Gastroesophageal sphincter (tissue), 4 donors: ENCODE data around the gene ENTHD1. TPM values are rescaled to one million over a fixed set of nuclear protein-coding genes. Genes with fewer than 3 reads are reported as not detected.

Source experiments
- ATAC-seq: fragments of 150-250 bp; one replicate; pipeline ENCODE4 v1.9.1; 2016; ENCODE audit warnings: mild to moderate bottlenecking, moderate library complexity
- H3K27ac ChIP-seq, 4 donors: fragments of 200-600 bp; sonication (generic) in 3 of 4; 1 replicate in 3 of 4; 2 replicates in 1 of 4; pipeline ENCODE4 v1.5.1; 2016 to 2019
- H3K27me3 ChIP-seq: fragments of 200-600 bp; sonication (generic); one replicate; pipeline ENCODE4 v1.5.1; 2019
- H3K36me3 ChIP-seq, 2 donors: fragments of 200-600 bp; sonication (generic); one replicate each; pipeline ENCODE4 v1.5.1; 2019; ENCODE audit warnings: control low read depth in 1 of 2
- H3K4me1 ChIP-seq, 3 donors: fragments of 200-600 bp; sonication (generic); 1 replicate in 2 of 3; 2 replicates in 1 of 3; pipeline ENCODE4 v1.5.1; 2016 to 2019; ENCODE audit warnings: control low read depth in 2 of 3
- H3K4me3 ChIP-seq, 2 donors: fragments of 200-600 bp; sonication (generic); one replicate each; pipeline ENCODE4 v1.5.1; 2019; ENCODE audit warnings: mild to moderate bottlenecking in 1 of 2, moderate library complexity in 1 of 2
- H3K9me3 ChIP-seq, 3 donors: fragments of 200-600 bp; sonication (generic); one replicate each; pipeline ENCODE4 v1.5.1; 2017 to 2019; ENCODE audit warnings: control low read depth in 2 of 3
- EP300 ChIP-seq: sonication (generic); formaldehyde crosslinking; IDR thresholded peaks from one replicate; pipeline ENCODE4 v1.6.1; 2017; ENCODE audit warnings: antibody characterized with exemption, mild to moderate bottlenecking
- POLR2A ChIP-seq, 2 donors: fragments of 450-650 bp; IDR thresholded peaks; one replicate each; pipeline ENCODE4 v1.6.1; 2017; ENCODE audit warnings: antibody characterized with exemption in 2 of 2, mild to moderate bottlenecking in 2 of 2, moderate library complexity in 1 of 2
- POLR2AphosphoS5 ChIP-seq: sonication (generic); formaldehyde crosslinking; IDR thresholded peaks from one replicate; pipeline ENCODE4 v1.6.1; 2017; ENCODE audit warnings: antibody characterized with exemption
- WGBS, 2 donors: methylation state at CpG; one replicate each; pipeline ENCODE4 v1.1.5; 2018; ENCODE audit warnings: low coverage in 1 of 2; 5-methylcytosine and 5-hydroxymethylcytosine counted together
- total RNA-seq, 4 donors: library from RNA; depleted of rRNA; stranded (reverse); fragments of >200 nt; gene quantifications; one replicate each; pipeline ENCODE4 v1.1.0, GENCODE V29; 2016
- TF ChIP-seq, protein P1 (sequence below), 4 experiments: fragments of 200-600 bp in 2 of 4; fragments of 450-650 bp in 2 of 4; sonication (generic) in 1 of 4; IDR thresholded peaks; one replicate each; pipeline ENCODE4 v1.5.1; 2017 to 2019; ENCODE audit warnings: antibody characterized with exemption in 4 of 4, mild to moderate bottlenecking in 2 of 4, moderate library complexity in 2 of 4

Gene ENTHD1
- total RNA-seq, 4 donors from 2014 or later: 0.47 TPM; not detected in 3

DNA sequence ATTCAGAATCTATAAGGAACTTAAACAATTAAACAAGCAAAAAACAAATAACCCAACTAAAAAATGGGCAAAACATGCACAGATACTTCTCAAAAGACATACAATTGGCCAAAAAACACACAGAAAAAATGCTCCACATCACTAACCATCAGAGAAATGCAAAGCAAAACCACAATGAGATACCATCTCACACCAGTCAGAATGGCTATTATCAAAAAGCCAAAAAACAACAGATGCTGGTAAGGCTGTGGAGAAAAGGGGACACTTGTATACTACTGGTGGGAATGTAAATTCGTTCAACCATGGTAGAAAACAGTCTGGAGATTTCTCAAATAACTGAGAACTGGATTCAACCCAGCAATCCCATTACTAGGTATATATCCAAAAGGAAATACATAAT, 24.8 kb downstream of the ENTHD1 start:
- Histone ChIP-seq H3K9me3 (no peaks in the 10 kb centered on the region), H3K36me3 (no peaks in the 10 kb centered on the region), H3K27ac (no peak overlapping the region), H3K4me1 (no peaks in the 10 kb centered on the region), H3K27me3 (peaks cover 42% of the 10 kb centered on the region), H3K4me3 (no peak overlapping the region)
- 44% methylated on average over 1 of the region's 1 CpG; no CpG with 5 or more reads in 1 of the 2 donors for WGBS, 2 donors
- ATAC-seq: no peak
- TF ChIP-seq, protein P1, sequence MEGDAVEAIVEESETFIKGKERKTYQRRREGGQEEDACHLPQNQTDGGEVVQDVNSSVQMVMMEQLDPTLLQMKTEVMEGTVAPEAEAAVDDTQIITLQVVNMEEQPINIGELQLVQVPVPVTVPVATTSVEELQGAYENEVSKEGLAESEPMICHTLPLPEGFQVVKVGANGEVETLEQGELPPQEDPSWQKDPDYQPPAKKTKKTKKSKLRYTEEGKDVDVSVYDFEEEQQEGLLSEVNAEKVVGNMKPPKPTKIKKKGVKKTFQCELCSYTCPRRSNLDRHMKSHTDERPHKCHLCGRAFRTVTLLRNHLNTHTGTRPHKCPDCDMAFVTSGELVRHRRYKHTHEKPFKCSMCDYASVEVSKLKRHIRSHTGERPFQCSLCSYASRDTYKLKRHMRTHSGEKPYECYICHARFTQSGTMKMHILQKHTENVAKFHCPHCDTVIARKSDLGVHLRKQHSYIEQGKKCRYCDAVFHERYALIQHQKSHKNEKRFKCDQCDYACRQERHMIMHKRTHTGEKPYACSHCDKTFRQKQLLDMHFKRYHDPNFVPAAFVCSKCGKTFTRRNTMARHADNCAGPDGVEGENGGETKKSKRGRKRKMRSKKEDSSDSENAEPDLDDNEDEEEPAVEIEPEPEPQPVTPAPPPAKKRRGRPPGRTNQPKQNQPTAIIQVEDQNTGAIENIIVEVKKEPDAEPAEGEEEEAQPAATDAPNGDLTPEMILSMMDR (IDR thresholded peaks at IDR 0.05): no peak
- TF ChIP-seq POLR2AphosphoS5 (no peak), POLR2A (IDR thresholded peaks at IDR 0.05) (no peak), EP300 (no peak)

DNA sequence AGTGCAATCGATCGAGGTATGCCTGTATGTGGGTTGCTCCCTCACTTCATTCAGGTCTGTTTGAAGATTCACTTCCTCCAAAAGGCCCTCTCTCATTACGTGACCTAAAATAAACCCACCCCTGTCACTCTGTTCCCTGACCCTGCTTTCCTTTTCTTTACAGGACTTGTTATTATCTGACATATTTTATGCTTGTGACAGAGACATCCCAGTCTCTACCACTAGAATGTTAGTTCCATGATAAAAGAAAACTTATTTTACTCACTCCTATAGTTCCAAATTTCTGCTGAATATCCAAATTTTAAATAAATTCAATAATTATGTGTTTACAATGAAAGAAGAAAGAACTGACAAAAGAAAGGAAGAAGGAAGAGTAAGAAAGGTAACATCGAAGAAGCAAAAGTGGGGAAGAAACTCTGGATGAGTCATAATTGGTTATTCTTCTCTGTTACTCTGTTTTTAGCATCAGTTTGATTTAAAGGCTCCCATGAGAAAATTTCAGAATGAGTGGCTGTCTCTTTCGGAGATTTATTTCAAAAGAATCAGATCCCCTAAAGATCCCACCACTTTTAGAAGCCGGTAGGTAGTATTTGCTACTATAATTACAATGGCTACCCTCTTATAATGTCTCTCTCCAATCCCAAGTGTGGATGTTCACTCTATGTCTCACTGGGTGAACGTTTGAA, 33.5 kb downstream of the ENTHD1 start:
- Histone ChIP-seq H3K4me3 (no peak overlapping the region), H3K36me3 (no peaks in the 10 kb centered on the region), H3K27me3 (peaks cover 59% of the 10 kb centered on the region), H3K4me1 (no peaks in the 10 kb centered on the region), H3K27ac (no peak overlapping the region), H3K9me3 (no peaks in the 10 kb centered on the region)
- no peak for ATAC-seq
- 59 to 63% methylated on average over 7 of the region's 7 CpGs for WGBS, 2 donors
- TF ChIP-seq, protein P1 (IDR thresholded peaks at IDR 0.05): no peak
- no peak for TF ChIP-seq EP300

DNA sequence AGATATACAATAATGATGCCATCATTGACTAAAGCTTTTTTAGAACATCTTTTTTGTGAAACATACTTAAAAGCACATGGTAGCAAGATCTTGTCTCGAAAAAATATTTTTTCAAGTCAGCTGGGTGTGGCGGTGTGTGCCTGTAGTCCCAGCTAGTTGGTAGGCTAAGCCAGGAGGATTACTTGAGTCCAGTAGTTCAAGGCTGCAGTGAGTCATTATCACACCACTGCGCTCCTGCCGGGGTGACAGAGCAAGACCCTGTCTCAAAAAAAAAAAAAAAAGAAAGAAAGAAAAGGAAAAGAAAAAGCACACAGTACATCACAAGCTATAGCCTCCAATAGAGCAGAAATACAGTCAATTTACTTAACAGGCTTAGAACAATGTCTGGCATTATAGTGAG, 37.0 kb downstream of the ENTHD1 start:
- no peaks in the 10 kb centered on the region for H3K9me3 ChIP-seq
- no peak overlapping the region for H3K27ac ChIP-seq
- TF ChIP-seq, protein P1 (IDR thresholded peaks at IDR 0.05): no peak
- no peak for TF ChIP-seq EP300
- no peak for TF ChIP-seq POLR2A (IDR thresholded peaks at IDR 0.05)
- TF ChIP-seq POLR2AphosphoS5: no peak
- H3K4me3 ChIP-seq: no peak overlapping the region
- 86 to 89% methylated on average over 2 to 4 of the region's 4 CpGs for WGBS, 2 donors
- peaks cover 51% of the 10 kb centered on the region for H3K27me3 ChIP-seq
- H3K36me3 ChIP-seq: no peaks in the 10 kb centered on the region
- H3K4me1 ChIP-seq: no peaks in the 10 kb centered on the region
- no peak for ATAC-seq

DNA sequence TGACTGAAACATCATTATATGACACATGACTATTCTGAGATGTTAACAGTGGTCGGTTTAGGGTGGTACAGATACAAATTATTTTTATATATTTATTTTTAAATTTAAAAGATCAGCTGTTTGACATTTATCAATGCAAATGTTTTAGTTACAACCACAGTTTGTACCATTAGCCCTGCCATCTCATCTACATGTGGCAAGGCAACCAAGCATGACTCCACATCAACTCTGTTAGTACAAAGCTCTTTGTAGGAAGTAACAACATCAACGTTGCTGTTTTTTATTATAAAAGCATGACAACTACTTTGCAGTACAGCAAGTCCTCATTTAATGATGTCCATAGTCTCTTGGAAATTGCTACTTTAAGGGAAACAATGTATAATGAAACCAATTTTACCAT, 40.8 kb downstream of the ENTHD1 start:
- TF ChIP-seq POLR2AphosphoS5 (no peak), POLR2A (IDR thresholded peaks at IDR 0.05) (no peak), EP300 (no peak)
- TF ChIP-seq, protein P1 (IDR thresholded peaks at IDR 0.05): no peak
- 57 to 73% methylated on average over 2 of the region's 2 CpGs for WGBS, 2 donors
- Histone ChIP-seq H3K4me1 (no peaks in the 10 kb centered on the region), H3K36me3 (no peaks in the 10 kb centered on the region), H3K9me3 (no peaks in the 10 kb centered on the region), H3K4me3 (no peak overlapping the region), H3K27me3 (peaks cover 32% of the 10 kb centered on the region), H3K27ac (no peak overlapping the region)
- no peak for ATAC-seq

DNA sequence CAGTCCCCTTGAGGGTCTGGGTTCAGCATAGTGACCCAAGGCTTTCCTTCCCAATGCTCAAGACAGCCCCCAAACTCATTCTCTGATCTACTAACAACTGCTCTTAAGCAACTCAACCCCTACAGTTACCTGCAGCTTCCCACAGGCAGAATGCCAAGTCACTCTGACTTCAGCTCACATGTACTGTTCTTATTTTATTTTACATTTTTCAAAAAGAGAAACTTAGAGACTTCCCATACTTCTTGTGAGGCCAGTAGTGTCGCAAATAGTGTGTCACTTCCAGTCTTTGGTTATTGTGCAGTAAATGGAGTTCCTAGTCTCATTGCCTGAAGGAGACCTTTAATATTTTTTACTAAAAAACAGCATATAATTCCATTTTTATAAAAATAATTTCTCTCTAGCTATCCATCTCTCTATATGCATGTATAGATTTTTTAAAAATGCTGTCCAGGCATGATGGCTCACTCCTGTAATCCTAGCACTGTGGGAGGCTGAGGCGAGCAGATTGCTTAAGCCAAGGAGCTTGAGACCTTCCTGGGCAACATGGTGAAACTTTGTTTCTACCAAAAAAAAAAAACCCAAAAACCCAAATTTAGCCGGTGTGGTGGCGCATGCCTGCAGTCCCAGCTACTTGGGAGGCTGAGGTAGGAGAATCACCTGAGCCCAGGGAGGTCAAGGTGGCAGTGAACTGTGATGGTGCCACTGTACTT, 41.8 kb downstream of the ENTHD1 start:
- ATAC-seq: no peak
- Histone ChIP-seq H3K4me3 (no peak overlapping the region), H3K27ac (no peak overlapping the region), H3K36me3 (no peaks in the 10 kb centered on the region), H3K4me1 (no peaks in the 10 kb centered on the region), H3K27me3 (peaks cover 27% of the 10 kb centered on the region), H3K9me3 (no peaks in the 10 kb centered on the region)
- 84 to 92% methylated on average over 3 to 4 of the region's 4 CpGs for WGBS, 2 donors
- TF ChIP-seq EP300: no peak
- TF ChIP-seq POLR2A (IDR thresholded peaks at IDR 0.05): no peak
- TF ChIP-seq POLR2AphosphoS5: no peak
- TF ChIP-seq, protein P1 (IDR thresholded peaks at IDR 0.05): no peak
